ENCODE data around the gene MFN2.

DNA sequence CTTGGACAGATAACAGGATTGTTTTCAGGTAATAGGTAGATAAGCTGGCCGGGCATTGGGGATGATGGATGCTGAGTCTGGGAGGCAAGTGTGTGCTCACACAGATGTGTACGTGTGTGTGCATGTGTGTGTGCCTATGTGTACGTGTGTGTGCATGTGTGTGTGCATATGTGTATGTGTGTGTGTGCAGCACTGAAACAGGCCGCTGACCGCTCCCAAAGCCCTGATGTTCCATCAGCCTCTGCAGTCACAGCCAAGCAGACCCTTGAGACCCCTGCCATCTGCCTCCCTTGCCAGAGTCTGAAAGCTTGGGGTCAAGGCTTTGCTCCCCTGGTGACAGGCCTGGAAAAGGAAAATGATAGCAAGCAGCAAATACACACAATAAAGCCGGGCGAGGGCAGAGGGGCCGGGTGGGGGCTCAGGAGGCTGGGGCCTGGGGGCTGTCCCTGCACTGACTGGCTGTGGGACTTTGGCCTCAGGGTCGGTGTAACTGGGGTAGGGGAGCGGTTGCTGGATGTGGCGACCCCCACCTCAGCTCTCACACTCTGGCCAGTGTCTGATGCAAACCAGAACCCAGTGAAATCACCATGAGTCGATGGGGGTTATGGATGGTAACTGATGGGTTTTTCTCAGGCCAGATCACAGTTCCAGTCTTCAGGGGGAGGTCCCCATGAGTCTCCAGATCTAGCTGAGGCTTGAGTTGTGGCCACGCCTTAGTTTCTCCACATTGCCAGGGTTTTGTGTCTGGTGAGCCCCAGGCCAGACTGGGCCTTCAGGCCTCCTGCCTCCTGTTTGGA lies 73.7 kb downstream of the MFN2 start:
- TF ChIP-seq, protein P1, sequence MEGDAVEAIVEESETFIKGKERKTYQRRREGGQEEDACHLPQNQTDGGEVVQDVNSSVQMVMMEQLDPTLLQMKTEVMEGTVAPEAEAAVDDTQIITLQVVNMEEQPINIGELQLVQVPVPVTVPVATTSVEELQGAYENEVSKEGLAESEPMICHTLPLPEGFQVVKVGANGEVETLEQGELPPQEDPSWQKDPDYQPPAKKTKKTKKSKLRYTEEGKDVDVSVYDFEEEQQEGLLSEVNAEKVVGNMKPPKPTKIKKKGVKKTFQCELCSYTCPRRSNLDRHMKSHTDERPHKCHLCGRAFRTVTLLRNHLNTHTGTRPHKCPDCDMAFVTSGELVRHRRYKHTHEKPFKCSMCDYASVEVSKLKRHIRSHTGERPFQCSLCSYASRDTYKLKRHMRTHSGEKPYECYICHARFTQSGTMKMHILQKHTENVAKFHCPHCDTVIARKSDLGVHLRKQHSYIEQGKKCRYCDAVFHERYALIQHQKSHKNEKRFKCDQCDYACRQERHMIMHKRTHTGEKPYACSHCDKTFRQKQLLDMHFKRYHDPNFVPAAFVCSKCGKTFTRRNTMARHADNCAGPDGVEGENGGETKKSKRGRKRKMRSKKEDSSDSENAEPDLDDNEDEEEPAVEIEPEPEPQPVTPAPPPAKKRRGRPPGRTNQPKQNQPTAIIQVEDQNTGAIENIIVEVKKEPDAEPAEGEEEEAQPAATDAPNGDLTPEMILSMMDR (IDR thresholded peaks at IDR 0.05) = no peak
- TF ChIP-seq POLR2AphosphoS5 (IDR thresholded peaks at IDR 0.05) (no peak), EP300 (IDR thresholded peaks at IDR 0.05) (no peak), POLR2A (IDR thresholded peaks at IDR 0.05) (no peak)
